Measurements from ENCODE around the gene RPUSD1. TPM values are rescaled to one million over a fixed set of nuclear protein-coding genes. Genes with fewer than 3 reads are reported as not detected.

The RPUSD1 gene
- polyA plus RNA-seq, 1 donor (not counting 4 experiments of a cell fraction or from before 2014, with no cell fraction given) = 11.9 TPM

GRCh38 chr16:836221-836620, 48.0 kb upstream of the RPUSD1 start:
- Histone ChIP-seq H4K20me1 (ENCODE audit: control insufficient read depth, extremely low read depth, insufficient read depth, low read length) (no peaks in the 10 kb centered on the region), H3K36me3 (ENCODE audit: control insufficient read depth in 2 of 2, extremely low read depth in 1 of 2, insufficient read depth in 2 of 2, low read length in 2 of 2) (no peaks in the 10 kb centered on the region), H3K79me2 (ENCODE audit: control insufficient read depth, insufficient read depth, low read length) (no peaks in the 10 kb centered on the region), H3K27me3 (ENCODE audit: control insufficient read depth, extremely low read depth, insufficient read depth, low read length) (no peaks in the 10 kb centered on the region), H3K27ac (ENCODE audit: control insufficient read depth, insufficient read depth, low read length) (no peak overlapping the region), H3K4me3 (ENCODE audit: control insufficient read depth in 2 of 3, extremely low read depth in 1 of 3, insufficient read depth in 2 of 3, low read depth in 1 of 3, low read length in 3 of 3) (no peak overlapping the region), H3K9me1 (ENCODE audit: control insufficient read depth, extremely low read depth, insufficient read depth, low read length) (no peaks in the 10 kb centered on the region), H3K4me1 (ENCODE audit: control insufficient read depth, extremely low read depth, insufficient read depth, low read length) (no peaks in the 10 kb centered on the region), H3K9ac (ENCODE audit: control insufficient read depth, extremely low read depth, insufficient read depth, low read length) (no peak overlapping the region), H3K9me3 (ENCODE audit: control insufficient read depth, low read depth, low read length) (no peaks in the 10 kb centered on the region), H3K4me2 (ENCODE audit: control insufficient read depth, extremely low read depth, insufficient read depth, low read depth, low read length) (no peak overlapping the region), H2AFZ (ENCODE audit: control insufficient read depth, low read length) (no peak overlapping the region)
- TF ChIP-seq CTCF (optimal IDR thresholded peaks at IDR 0.05 in 1 of 3, IDR thresholded peaks at IDR 0.05 in 1 of 3, conservative IDR thresholded peaks at IDR 0.05 in 1 of 3; ENCODE audit: extremely low read depth in 1 of 3, insufficient read depth in 2 of 3, low read length in 3 of 3) (no peak), EZH2 (IDR thresholded peaks at IDR 0.05; ENCODE audit: low read length) (no peak)
- dilution Hi-C loops (cut with MboI; ENCODE audit: extremely low pct_ligation_motif_present, low sequenced_read_pairs) = no loop called here
- no peak for DNase-seq (ENCODE audit: low read depth, low spot score)
- no peak for FAIRE-seq

GRCh38 chr16:835373-835772, 47.2 kb upstream of the RPUSD1 start:
- H3K4me3 ChIP-seq (ENCODE audit: control insufficient read depth in 2 of 3, extremely low read depth in 1 of 3, insufficient read depth in 2 of 3, low read depth in 1 of 3, low read length in 3 of 3) = no peak overlapping the region
- dilution Hi-C loops (cut with MboI; ENCODE audit: extremely low pct_ligation_motif_present, low sequenced_read_pairs) = no loop called here
- H3K27ac ChIP-seq (ENCODE audit: control insufficient read depth, insufficient read depth, low read length) = no peak overlapping the region
- H3K79me2 ChIP-seq (ENCODE audit: control insufficient read depth, insufficient read depth, low read length) = no peaks in the 10 kb centered on the region
- H3K4me2 ChIP-seq (ENCODE audit: control insufficient read depth, extremely low read depth, insufficient read depth, low read depth, low read length) = no peak overlapping the region
- TF ChIP-seq CTCF (optimal IDR thresholded peaks at IDR 0.05 in 1 of 3, IDR thresholded peaks at IDR 0.05 in 1 of 3, conservative IDR thresholded peaks at IDR 0.05 in 1 of 3; ENCODE audit: extremely low read depth in 1 of 3, insufficient read depth in 2 of 3, low read length in 3 of 3) = no peak
- TF ChIP-seq EZH2 (IDR thresholded peaks at IDR 0.05; ENCODE audit: low read length) = no peak
- H3K27me3 ChIP-seq (ENCODE audit: control insufficient read depth, extremely low read depth, insufficient read depth, low read length) = no peaks in the 10 kb centered on the region
- H3K36me3 ChIP-seq (ENCODE audit: control insufficient read depth in 2 of 2, extremely low read depth in 1 of 2, insufficient read depth in 2 of 2, low read length in 2 of 2) = no peaks in the 10 kb centered on the region
- no peak for DNase-seq (ENCODE audit: low read depth, low spot score)
- no peaks in the 10 kb centered on the region for H4K20me1 ChIP-seq (ENCODE audit: control insufficient read depth, extremely low read depth, insufficient read depth, low read length)
- no peaks in the 10 kb centered on the region for H3K9me1 ChIP-seq (ENCODE audit: control insufficient read depth, extremely low read depth, insufficient read depth, low read length)
- H3K9me3 ChIP-seq (ENCODE audit: control insufficient read depth, low read depth, low read length) = no peaks in the 10 kb centered on the region
- H3K9ac ChIP-seq (ENCODE audit: control insufficient read depth, extremely low read depth, insufficient read depth, low read length) = no peak overlapping the region
- FAIRE-seq = no peak
- no peaks in the 10 kb centered on the region for H3K4me1 ChIP-seq (ENCODE audit: control insufficient read depth, extremely low read depth, insufficient read depth, low read length)
- no peak overlapping the region for H2AFZ ChIP-seq (ENCODE audit: control insufficient read depth, low read length)

All from keratinocyte (primary cell).